HFFc6 (cell line): ENCODE measurements around the gene SNX18. TPM values are rescaled to one million over a fixed set of nuclear protein-coding genes. Genes with fewer than 3 reads are reported as not detected.

Experiments used
- DNase-seq: peaks from one replicate; pipeline ENCODE4 v3.0.0-alpha.2; 2018
- H3K27ac Mint-ChIP-seq: 2 replicates; pipeline ENCODE4 v1.8.0; 2020; ENCODE audit warnings: mild to moderate bottlenecking, mixed read lengths
- H3K27me3 Mint-ChIP-seq: 2 replicates; pipeline ENCODE4 v1.8.0; 2021; ENCODE audit warnings: mild to moderate bottlenecking, moderate library complexity, mixed read lengths; ENCODE audit not compliant: insufficient read depth
- H3K36me3 Mint-ChIP-seq: 2 replicates; pipeline ENCODE4 v1.8.0; 2021; ENCODE audit warnings: low read depth, mixed read lengths
- H3K4me1 Mint-ChIP-seq: 2 replicates; pipeline ENCODE4 v1.8.0; 2020; ENCODE audit warnings: low read depth, mixed read lengths
- H3K4me3 Mint-ChIP-seq: 2 replicates; pipeline ENCODE4 v1.8.0; 2020; ENCODE audit warnings: mild to moderate bottlenecking, moderate library complexity, mixed read lengths
- H3K9me3 Mint-ChIP-seq: 2 replicates; pipeline ENCODE4 v1.8.0; 2020; ENCODE audit warnings: mild to moderate bottlenecking, mixed read lengths
- total RNA-seq, 6 experiments: library from RNA; stranded (reverse); fragmentation: NEBNext Ultra II Directional; extraction: Animal tissue kit (Norgen Biotek cat#: 25700); gene quantifications; 2 replicates in 1 of 6; 3 replicates in 5 of 6; pipeline ENCODE4 v1.2.3, GENCODE V29; 2021
- TF ChIP-seq, protein P1 (sequence below): fragments of 200-600 bp; sonication (generic); IDR thresholded peaks from 2 replicates; pipeline ENCODE4 v1.5.0; 2021; ENCODE audit warnings: antibody characterized with exemption, mild to moderate bottlenecking

Gene SNX18
- total RNA-seq, 6 experiments from 2014 or later = 32.8 to 47.3 (median 39.7) TPM

DNA sequence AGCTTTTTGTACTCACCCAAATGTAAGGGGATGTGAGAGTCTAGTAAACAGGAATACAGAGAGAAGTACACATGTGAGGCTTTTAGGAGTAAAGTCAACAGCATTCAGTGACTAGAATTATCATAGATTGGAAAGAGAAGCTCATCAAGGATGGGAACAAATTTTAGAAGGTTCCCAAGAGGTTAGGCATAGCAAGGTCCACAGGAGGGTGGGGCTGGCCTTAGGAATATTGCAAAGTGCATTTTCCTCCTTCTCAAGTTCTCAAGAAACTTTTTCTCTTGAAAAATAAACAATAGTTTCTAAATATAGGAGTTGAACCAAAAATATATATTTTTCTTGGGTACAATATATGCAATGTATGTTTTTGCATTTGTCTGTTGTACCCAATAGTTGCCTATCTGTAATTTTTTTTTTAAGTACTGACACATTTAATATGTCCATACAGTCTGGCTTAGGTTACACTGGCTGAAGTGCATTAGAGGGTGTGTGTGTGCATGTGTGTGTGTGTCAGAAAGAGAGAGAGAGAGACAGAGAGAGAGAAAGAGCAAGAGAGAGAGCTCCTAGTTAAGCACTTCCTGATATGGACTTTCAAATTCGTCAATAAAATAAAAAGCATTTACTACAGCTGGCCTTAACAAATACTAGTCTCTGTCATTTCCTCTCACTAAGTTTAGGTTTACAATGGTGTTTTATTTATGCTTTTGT, 62.2 kb downstream of the SNX18 start:
- no peak overlapping the region for H3K4me3 Mint-ChIP-seq
- peaks cover 4% of the 10 kb centered on the region; the same call in 1 of the 2 replicates for H3K27me3 Mint-ChIP-seq
- DNase-seq = no peak
- H3K4me1 Mint-ChIP-seq = peaks cover 23% of the 10 kb centered on the region
- H3K9me3 Mint-ChIP-seq = no peaks in the 10 kb centered on the region
- no peaks in the 10 kb centered on the region for H3K36me3 Mint-ChIP-seq
- TF ChIP-seq, protein P1, sequence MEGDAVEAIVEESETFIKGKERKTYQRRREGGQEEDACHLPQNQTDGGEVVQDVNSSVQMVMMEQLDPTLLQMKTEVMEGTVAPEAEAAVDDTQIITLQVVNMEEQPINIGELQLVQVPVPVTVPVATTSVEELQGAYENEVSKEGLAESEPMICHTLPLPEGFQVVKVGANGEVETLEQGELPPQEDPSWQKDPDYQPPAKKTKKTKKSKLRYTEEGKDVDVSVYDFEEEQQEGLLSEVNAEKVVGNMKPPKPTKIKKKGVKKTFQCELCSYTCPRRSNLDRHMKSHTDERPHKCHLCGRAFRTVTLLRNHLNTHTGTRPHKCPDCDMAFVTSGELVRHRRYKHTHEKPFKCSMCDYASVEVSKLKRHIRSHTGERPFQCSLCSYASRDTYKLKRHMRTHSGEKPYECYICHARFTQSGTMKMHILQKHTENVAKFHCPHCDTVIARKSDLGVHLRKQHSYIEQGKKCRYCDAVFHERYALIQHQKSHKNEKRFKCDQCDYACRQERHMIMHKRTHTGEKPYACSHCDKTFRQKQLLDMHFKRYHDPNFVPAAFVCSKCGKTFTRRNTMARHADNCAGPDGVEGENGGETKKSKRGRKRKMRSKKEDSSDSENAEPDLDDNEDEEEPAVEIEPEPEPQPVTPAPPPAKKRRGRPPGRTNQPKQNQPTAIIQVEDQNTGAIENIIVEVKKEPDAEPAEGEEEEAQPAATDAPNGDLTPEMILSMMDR = no peak
- H3K27ac Mint-ChIP-seq = no peak overlapping the region

DNA sequence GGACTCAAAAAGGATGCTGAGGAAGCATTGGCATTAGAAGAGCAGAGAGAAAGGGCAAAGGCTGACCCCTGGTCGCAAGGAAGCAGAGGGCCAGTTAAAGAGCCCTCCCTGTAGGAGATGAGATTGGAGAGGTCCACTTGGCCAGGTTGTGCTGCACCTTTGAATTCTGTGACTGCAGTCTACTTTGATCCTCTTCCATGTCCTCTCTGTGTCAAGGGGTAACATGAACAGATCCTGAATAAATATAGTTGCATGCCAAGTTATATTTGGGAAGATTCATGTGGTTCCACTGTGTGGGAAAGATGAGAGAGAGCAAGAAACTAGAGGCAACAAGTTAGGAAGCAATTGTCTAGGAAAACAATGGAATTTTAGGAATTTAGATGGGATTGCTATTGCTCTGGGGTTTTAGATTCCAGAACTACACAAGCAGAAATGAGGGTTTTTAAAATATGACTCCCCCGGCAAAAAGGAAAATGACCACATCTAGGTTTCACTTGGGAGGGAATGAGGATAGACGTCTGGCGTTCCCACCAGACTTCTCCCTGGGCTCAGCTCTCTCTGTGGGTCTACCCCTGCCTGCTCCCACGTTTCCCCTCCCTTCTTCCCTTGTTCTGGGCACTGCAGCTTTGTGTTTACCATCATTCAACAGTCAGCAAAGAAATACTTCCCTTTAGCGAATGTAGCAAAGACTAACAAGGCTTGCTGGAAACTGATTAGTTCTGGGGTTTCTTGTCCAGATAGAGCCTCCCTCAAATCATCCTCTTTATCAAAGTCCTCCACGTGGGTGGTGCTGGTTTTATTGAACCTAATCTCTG, 63.6 kb downstream of the SNX18 start:
- TF ChIP-seq, protein P1 = no peak
- H3K27ac Mint-ChIP-seq = no peak overlapping the region
- peak; percentile 5 for DNase-seq

DNA sequence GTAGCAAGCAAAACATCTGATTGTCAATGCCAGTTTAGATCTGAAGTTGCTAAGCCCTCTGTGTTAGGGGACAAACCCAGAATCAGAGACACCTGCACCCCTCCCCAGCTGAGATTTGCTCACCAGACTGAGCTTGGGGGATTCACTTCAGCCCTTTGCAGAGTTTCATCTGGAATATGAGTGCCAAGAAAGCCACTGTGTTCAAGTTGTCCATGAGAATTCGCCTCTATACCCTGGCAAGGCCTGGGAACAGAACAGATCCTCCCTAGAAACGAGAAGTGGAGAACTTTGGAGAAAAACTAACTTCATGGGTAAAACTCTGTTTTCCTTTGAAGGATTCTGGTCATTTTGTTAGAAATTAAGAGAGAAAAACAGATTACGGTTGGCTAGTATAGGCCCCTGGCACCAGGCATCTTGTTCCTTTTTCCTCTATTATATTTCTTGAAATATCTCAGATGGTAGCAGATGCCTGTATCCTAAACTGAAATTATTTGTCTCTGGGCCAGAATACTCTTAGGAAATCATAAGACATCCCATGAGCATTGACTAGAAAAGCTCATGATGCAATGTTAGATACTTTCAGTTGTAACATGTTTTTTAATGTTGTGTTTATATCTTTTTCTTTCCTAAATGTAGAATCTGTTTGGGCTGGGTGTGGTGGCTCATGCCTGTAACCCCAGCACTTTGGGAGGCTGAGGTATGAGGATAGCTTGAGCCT, 64.4 kb downstream of the SNX18 start:
- Mint-ChIP-seq H3K4me1 (peaks cover 23% of the 10 kb centered on the region), H3K4me3 (no peak overlapping the region), H3K9me3 (peaks cover 4% of the 10 kb centered on the region; the same call in 1 of the 2 replicates), H3K27ac (no peak overlapping the region), H3K36me3 (0 out of 2 replicates have a peak, but pooled peaks cover 5% of the 10 kb centered on the region), H3K27me3 (peaks cover 5% of the 10 kb centered on the region; the same call in 1 of the 2 replicates)
- TF ChIP-seq, protein P1 = no peak
- no peak for DNase-seq

More for the DNA sequence above, 63.6 kb downstream of the SNX18 start:
- peaks cover 23% of the 10 kb centered on the region for H3K4me1 Mint-ChIP-seq
- 0 out of 2 replicates have a peak, but pooled peaks cover under 1% of the 10 kb centered on the region for H3K36me3 Mint-ChIP-seq
- no peak overlapping the region for H3K4me3 Mint-ChIP-seq
- H3K27me3 Mint-ChIP-seq = peaks cover 5% of the 10 kb centered on the region; the same call in 1 of the 2 replicates
- peaks cover under 1% of the 10 kb centered on the region; the same call in 1 of the 2 replicates for H3K9me3 Mint-ChIP-seq

DNA sequence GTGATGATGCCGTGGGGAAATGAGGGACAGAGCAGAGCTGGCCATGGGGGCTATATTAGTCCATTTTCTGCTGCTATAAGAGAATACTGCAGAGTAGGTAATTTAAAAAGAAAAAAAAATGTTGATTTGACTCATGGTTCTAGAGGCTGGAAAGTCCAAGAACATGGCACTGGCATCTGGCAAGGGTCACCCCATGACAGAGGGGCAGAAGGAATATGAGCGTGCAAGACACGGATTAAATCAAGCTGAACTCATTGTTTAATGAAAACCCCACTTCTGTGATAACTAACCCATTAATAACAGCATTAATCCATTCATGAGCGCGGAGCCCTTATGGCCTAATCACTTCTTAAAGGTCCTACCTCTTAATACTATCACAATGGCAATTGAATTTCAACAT, 68.8 kb downstream of the SNX18 start:
- H3K27ac Mint-ChIP-seq = no peak overlapping the region
- H3K4me3 Mint-ChIP-seq = no peak overlapping the region
- 0 out of 2 replicates have a peak, but pooled peaks cover 5% of the 10 kb centered on the region for H3K36me3 Mint-ChIP-seq
- H3K27me3 Mint-ChIP-seq = peaks cover 7% of the 10 kb centered on the region; the same call in 1 of the 2 replicates
- TF ChIP-seq, protein P1 = no peak
- H3K9me3 Mint-ChIP-seq = peaks cover 4% of the 10 kb centered on the region; the same call in 1 of the 2 replicates
- DNase-seq = no peak
- H3K4me1 Mint-ChIP-seq = peaks cover 5% of the 10 kb centered on the region

DNA sequence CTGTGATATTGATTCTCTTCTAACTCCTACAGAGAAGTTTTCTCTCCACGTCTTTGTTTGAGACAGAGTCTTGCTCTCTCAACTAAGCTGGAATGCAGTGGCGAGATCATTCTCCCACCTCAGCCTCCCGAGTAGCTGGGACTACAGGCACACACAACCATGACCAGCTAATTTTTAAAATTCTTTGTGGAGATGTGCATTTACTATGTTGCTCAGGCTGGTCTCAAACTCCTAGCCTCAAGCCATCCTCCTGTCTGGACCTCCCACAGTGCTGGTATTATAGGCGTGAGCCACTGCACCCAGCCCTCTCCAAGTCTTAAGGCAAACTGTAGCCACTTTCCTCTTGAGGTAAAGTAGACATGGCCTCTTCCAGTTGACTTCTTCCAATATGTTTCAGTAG, 72.2 kb downstream of the SNX18 start:
- no peaks in the 10 kb centered on the region for H3K4me1 Mint-ChIP-seq
- no peak for DNase-seq
- peaks cover 4% of the 10 kb centered on the region; the same call in 1 of the 2 replicates for H3K9me3 Mint-ChIP-seq
- TF ChIP-seq, protein P1 = no peak
- no peak overlapping the region for H3K27ac Mint-ChIP-seq
- H3K36me3 Mint-ChIP-seq = 0 out of 2 replicates have a peak, but pooled peaks cover 5% of the 10 kb centered on the region
- peaks cover 4% of the 10 kb centered on the region for H3K27me3 Mint-ChIP-seq
- H3K4me3 Mint-ChIP-seq = no peak overlapping the region
